ENCODE data around the gene TRIM7.
A peak's percentile ranks its signal among the peaks of the same experiment; 100 is the strongest.

Gene TRIM7

DNA sequence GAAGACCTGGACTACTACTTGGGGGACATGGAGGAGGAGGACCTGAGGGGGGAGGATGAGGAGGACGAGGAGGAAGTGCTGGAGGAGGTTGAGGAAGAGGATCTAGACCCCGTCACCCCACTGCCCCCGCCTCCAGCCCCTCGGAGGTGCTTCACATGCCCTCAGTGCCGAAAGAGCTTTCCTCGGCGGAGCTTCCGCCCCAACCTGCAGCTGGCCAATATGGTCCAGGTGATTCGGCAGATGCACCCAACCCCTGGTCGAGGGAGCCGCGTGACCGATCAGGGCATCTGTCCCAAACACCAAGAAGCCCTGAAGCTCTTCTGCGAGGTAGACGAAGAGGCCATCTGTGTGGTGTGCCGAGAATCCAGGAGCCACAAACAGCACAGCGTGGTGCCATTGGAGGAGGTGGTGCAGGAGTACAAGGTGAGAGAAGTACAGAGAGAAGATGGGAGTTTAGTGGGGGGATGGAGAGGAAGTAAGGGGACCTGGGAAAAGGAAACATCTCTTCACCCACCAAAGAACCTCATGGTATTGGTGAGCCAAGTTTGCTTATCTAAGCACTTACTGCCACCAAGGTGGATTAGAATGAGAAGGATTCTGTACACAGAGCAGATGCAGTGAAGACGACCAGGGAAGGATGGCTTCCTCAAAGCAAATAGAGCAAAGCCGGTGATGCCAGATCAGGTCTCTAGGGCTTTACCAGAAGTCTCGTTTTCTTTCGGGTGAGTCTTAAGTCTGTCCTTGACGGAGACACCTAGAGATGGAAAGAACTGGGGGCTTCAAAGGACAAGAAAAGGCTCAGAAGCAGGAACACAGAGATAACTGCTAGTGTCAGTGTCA is 19.6 kb upstream of the TRIM7 start:
- Histone ChIP-seq H3K79me2 (ENCODE audit: insufficient read depth, low read length) (peaks cover 20% of the 10 kb centered on the region; the same call in 1 of the 2 replicates), H3K4me2 (ENCODE audit: low read depth, low read length, poor library complexity, severe bottlenecking) (peak overlapping the region; percentile 95), H2AFZ (ENCODE audit: low read length) (peak overlapping the region; percentile 49; the same call in 1 of the 2 replicates), H4K20me1 (ENCODE audit: insufficient read depth, low read length, poor library complexity, severe bottlenecking) (no peaks in the 10 kb centered on the region), H3K9me2 (replicated peaks; ENCODE audit: low read depth, low read length) (no peaks in the 10 kb centered on the region), H3K27me3 (ENCODE audit: insufficient read depth, low read length, poor library complexity, severe bottlenecking) (no peaks in the 10 kb centered on the region), H3K36me3 (ENCODE audit: insufficient read depth, low read length) (no peaks in the 10 kb centered on the region), H3K4me3 (ENCODE audit: low read length, poor library complexity, severe bottlenecking) (peak overlapping the region; percentile 96), H3K9ac (ENCODE audit: low read depth, low read length, poor library complexity, severe bottlenecking) (peak overlapping the region; percentile 98), H3F3A (ENCODE audit: low read depth) (peaks cover 5% of the 10 kb centered on the region; the same call in 1 of the 2 replicates), H3K4me1 (ENCODE audit: insufficient read depth, low read length, poor library complexity, severe bottlenecking) (peaks cover 17% of the 10 kb centered on the region), H3K9me3 (ENCODE audit: insufficient read depth, low read depth, low read length) (no peaks in the 10 kb centered on the region)
- TF ChIP-seq, protein P1, sequence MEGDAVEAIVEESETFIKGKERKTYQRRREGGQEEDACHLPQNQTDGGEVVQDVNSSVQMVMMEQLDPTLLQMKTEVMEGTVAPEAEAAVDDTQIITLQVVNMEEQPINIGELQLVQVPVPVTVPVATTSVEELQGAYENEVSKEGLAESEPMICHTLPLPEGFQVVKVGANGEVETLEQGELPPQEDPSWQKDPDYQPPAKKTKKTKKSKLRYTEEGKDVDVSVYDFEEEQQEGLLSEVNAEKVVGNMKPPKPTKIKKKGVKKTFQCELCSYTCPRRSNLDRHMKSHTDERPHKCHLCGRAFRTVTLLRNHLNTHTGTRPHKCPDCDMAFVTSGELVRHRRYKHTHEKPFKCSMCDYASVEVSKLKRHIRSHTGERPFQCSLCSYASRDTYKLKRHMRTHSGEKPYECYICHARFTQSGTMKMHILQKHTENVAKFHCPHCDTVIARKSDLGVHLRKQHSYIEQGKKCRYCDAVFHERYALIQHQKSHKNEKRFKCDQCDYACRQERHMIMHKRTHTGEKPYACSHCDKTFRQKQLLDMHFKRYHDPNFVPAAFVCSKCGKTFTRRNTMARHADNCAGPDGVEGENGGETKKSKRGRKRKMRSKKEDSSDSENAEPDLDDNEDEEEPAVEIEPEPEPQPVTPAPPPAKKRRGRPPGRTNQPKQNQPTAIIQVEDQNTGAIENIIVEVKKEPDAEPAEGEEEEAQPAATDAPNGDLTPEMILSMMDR (conservative IDR thresholded peaks at IDR 0.05; ENCODE audit: low read length): no peak
- no peak for TF ChIP-seq EZH2phosphoT487 (IDR thresholded peaks at IDR 0.05; ENCODE audit: borderline replicate concordance)

DNA sequence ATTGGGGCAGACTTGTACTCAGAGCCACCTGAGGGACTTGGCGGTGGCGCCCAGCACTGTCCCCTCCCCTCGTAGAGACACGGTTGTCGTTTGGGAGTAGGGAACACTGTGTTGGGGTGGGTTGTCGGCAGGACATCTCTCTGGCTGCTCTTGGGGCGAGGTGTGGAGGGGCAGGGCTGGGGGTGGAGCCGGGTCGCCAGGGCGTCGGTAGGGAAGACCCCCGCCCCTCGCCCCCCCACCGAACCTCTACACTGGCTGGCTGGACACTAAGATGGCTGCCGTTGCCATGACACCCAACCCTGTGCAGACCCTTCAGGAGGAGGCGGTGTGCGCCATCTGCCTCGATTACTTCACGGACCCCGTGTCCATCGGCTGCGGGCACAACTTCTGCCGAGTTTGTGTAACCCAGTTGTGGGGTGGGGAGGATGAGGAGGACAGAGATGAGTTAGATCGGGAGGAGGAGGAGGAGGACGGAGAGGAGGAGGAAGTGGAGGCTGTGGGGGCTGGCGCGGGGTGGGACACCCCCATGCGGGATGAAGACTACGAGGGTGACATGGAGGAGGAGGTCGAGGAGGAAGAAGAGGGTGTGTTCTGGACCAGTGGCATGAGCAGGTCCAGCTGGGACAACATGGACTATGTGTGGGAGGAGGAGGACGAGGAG is 18.9 kb upstream of the TRIM7 start:
- Histone ChIP-seq H3K4me1 (ENCODE audit: insufficient read depth, low read length, poor library complexity, severe bottlenecking) (peaks cover 12% of the 10 kb centered on the region), H3K9ac (ENCODE audit: low read depth, low read length, poor library complexity, severe bottlenecking) (peak overlapping the region; percentile 98), H3K9me3 (ENCODE audit: insufficient read depth, low read depth, low read length) (no peaks in the 10 kb centered on the region), H3F3A (ENCODE audit: low read depth) (peaks cover 5% of the 10 kb centered on the region; the same call in 1 of the 2 replicates), H3K79me2 (ENCODE audit: insufficient read depth, low read length) (peaks cover 16% of the 10 kb centered on the region; the same call in 1 of the 2 replicates), H3K4me3 (ENCODE audit: low read length, poor library complexity, severe bottlenecking) (peak overlapping the region; percentile 96), H2AFZ (ENCODE audit: low read length) (peak overlapping the region; percentile 49; the same call in 1 of the 2 replicates), H3K36me3 (ENCODE audit: insufficient read depth, low read length) (no peaks in the 10 kb centered on the region), H3K27me3 (ENCODE audit: insufficient read depth, low read length, poor library complexity, severe bottlenecking) (no peaks in the 10 kb centered on the region), H4K20me1 (ENCODE audit: insufficient read depth, low read length, poor library complexity, severe bottlenecking) (no peaks in the 10 kb centered on the region), H3K9me2 (replicated peaks; ENCODE audit: low read depth, low read length) (no peaks in the 10 kb centered on the region), H3K4me2 (ENCODE audit: low read depth, low read length, poor library complexity, severe bottlenecking) (peak overlapping the region; percentile 95)
- TF ChIP-seq, protein P1 (conservative IDR thresholded peaks at IDR 0.05; ENCODE audit: low read length): no peak
- no peak for TF ChIP-seq EZH2phosphoT487 (IDR thresholded peaks at IDR 0.05; ENCODE audit: borderline replicate concordance)

DNA sequence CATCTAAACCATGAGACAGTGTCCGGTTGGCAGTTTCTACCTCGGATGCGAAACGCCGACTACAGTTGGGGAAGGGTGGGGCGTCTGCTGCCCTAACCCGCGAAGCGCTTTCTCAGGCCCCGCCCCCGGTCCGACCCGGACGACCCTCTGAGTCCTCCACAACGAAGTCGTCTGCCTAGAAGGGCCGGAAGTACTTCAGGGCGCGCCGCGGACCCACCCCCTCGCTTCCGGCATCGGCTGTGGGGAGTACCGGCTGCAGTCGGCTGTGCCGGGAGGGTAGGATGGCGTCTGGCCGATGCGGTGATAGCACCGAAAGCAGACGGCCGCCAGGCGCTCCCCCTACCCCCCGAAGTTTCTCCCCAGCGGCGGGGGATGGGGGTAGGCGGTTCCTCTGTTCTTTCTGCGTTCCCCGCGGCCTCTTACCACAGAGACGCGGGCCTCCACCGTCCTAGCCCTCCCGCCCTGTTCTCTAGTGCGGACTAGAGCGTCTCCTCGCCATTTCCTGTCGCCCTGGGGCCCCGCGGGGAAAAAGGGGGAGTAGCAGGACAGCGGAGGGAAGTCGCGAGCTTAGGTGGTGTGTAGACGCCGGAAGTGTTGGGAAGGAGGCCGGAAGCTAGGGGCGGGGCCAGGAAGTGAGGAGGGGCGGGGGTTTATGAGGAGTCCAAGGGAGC is 18.2 kb upstream of the TRIM7 start, which contains the start of gene TRIM41:
TSS of gene TRIM41 (plus strand) at position 224 of the 671 bp plus-strand sequence. CDS start 719 bp downstream, outside the sequence.
- Histone ChIP-seq H3K27me3 (ENCODE audit: insufficient read depth, low read length, poor library complexity, severe bottlenecking) (no peaks in the 10 kb centered on the region), H3K9me2 (replicated peaks; ENCODE audit: low read depth, low read length) (no peaks in the 10 kb centered on the region), H3K36me3 (ENCODE audit: insufficient read depth, low read length) (no peaks in the 10 kb centered on the region), H3K9me3 (ENCODE audit: insufficient read depth, low read depth, low read length) (no peaks in the 10 kb centered on the region), H3K4me1 (ENCODE audit: insufficient read depth, low read length, poor library complexity, severe bottlenecking) (peaks cover 12% of the 10 kb centered on the region), H3K9ac (ENCODE audit: low read depth, low read length, poor library complexity, severe bottlenecking) (peak within 1 kb of the TSS; percentile 98), H3K79me2 (ENCODE audit: insufficient read depth, low read length) (peaks cover 16% of the 10 kb centered on the region; the same call in 1 of the 2 replicates), H3K4me2 (ENCODE audit: low read depth, low read length, poor library complexity, severe bottlenecking) (peak within 1 kb of the TSS; percentile 95), H2AFZ (ENCODE audit: low read length) (peak within 1 kb of the TSS; percentile 70), H3F3A (ENCODE audit: low read depth) (peaks cover 5% of the 10 kb centered on the region; the same call in 1 of the 2 replicates), H4K20me1 (ENCODE audit: insufficient read depth, low read length, poor library complexity, severe bottlenecking) (no peaks in the 10 kb centered on the region), H3K4me3 (ENCODE audit: low read length, poor library complexity, severe bottlenecking) (peak within 1 kb of the TSS; percentile 96)
- TF ChIP-seq, protein P1 (conservative IDR thresholded peaks at IDR 0.05; ENCODE audit: low read length): no peak
- no peak for TF ChIP-seq EZH2phosphoT487 (IDR thresholded peaks at IDR 0.05; ENCODE audit: borderline replicate concordance)
